ENCODE data around the gene GNLY.

GRCh38 chr2:85741833-85742455 is 47.8 kb downstream of the GNLY start:
- TF ChIP-seq CTCF (IDR thresholded peaks at IDR 0.05; ENCODE audit: insufficient read depth, low read length, poor library complexity, severe bottlenecking) (no peak), EZH2phosphoT487 (conservative IDR thresholded peaks at IDR 0.05; ENCODE audit: low read length) (no peak)
